ENCODE data around the gene QPCT. TPM values are rescaled to one million over a fixed set of nuclear protein-coding genes. Genes with fewer than 3 reads are reported as not detected.

Gene QPCT
- total RNA-seq, 2 donors from 2014 or later = 1.3 to 3.4 TPM

DNA sequence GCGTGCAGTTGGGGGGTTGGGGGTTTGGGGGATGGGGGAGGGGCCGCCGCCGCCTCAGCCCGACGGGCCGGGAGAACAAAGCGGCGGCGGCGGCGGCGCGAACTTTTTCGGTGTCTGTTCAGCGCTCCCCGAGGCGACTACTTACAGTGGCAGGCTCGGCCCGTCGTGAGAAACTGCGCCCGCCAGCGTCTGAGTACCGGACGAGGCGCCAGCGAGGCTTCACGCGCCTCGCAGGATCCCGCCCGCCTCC is 20.0 kb upstream of the QPCT start:
- peak; percentile 31 to 72 (median 67) for TF ChIP-seq POLR2A (IDR thresholded peaks at IDR 0.05)
- TF ChIP-seq, protein P1, sequence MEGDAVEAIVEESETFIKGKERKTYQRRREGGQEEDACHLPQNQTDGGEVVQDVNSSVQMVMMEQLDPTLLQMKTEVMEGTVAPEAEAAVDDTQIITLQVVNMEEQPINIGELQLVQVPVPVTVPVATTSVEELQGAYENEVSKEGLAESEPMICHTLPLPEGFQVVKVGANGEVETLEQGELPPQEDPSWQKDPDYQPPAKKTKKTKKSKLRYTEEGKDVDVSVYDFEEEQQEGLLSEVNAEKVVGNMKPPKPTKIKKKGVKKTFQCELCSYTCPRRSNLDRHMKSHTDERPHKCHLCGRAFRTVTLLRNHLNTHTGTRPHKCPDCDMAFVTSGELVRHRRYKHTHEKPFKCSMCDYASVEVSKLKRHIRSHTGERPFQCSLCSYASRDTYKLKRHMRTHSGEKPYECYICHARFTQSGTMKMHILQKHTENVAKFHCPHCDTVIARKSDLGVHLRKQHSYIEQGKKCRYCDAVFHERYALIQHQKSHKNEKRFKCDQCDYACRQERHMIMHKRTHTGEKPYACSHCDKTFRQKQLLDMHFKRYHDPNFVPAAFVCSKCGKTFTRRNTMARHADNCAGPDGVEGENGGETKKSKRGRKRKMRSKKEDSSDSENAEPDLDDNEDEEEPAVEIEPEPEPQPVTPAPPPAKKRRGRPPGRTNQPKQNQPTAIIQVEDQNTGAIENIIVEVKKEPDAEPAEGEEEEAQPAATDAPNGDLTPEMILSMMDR (IDR thresholded peaks at IDR 0.05) = no peak
- peak; percentile 80 to 86 (median 82) for DNase-seq
- intact Hi-C loops (cut with DNase I) = no loop called here
- WGBS, 2 donors = 0% methylated on average over 31 of the region's 33 CpGs; no CpG with 5 or more reads in 1 of the 2 donors
- ATAC-seq = no peak
- Histone ChIP-seq H3K27me3 (no peaks in the 10 kb centered on the region), H3K9me3 (no peaks in the 10 kb centered on the region), H3K4me3 (peak overlapping the region; percentile 40 to 86), H3K4me1 (peaks cover 31% of the 10 kb centered on the region), H3K27ac (peak overlapping the region; percentile 82 to 91 (median 85)), H3K36me3 (replicated peaks in 1 of 2; ENCODE audit: insufficient read depth in 1 of 2, low read depth in 2 of 2) (no peaks in the 10 kb centered on the region)

DNA sequence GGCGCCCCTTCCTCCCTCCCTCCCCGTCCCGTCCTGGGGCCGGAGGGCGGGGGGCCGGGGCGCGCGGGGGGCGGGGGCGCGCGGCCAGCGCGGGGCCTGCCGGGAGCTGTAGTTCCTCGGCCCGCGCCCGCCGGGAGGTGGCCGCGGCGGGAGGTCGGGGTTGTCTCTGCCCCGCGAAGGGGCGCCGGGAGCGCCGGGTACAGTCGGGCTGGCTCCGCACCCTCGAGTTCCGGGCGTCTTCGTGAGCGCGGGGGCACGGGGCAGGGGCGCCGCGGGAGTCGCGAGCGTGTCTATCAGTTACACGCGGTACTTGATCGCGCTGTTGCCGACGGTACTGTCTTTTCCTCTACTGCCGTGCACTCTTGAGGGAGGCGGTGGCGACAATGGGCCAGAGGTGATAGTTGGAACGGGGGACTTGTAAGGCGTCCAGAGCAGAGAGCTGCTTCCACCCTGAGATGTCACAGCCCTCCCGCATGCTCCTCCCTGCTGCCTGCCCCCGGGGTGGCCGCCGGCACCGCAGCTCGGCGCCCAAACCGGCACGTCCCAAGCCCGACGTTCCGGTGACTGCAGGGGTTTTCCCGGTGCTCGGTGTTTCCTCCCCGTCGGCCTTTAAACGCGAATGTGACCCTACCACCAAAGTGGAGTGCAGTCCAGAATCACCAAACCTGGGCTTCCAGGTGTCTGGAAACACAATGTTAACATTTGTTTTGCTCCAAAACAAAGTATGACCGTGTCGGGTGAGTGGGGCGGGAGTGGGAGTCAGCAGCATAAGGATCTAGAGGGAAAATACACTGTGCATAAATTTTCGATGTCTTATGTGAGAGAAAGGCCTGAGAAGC is 19.4 kb upstream of the QPCT start, which contains the start of gene PRKD3:
Gene PRKD3 (minus strand): TSS at position 48 of the 839 bp plus-strand sequence. CDS start 8,309 bp downstream, outside the sequence.
- Histone ChIP-seq H3K9me3 (no peaks in the 10 kb centered on the region), H3K4me1 (peaks cover 31% of the 10 kb centered on the region), H3K4me3 (peak within 1 kb of the TSS; percentile 40 to 86), H3K36me3 (replicated peaks in 1 of 2; ENCODE audit: insufficient read depth in 1 of 2, low read depth in 2 of 2) (no peaks in the 10 kb centered on the region), H3K27me3 (no peaks in the 10 kb centered on the region), H3K27ac (peak within 1 kb of the TSS; percentile 82 to 91 (median 85))
- intact Hi-C loops (cut with DNase I) = no loop called here
- TF ChIP-seq, protein P1 (IDR thresholded peaks at IDR 0.05) = peak in 2 of 7 experiments; percentile 1 to 7
- peak; percentile 34 to 74 (median 60) for TF ChIP-seq POLR2A (IDR thresholded peaks at IDR 0.05)
- peak in 2 of 4 donors; percentile 42 to 48 for DNase-seq
- peak; percentile 89 for ATAC-seq
- 1 to 9% methylated on average over 4 to 51 of the region's 79 CpGs for WGBS, 2 donors

DNA sequence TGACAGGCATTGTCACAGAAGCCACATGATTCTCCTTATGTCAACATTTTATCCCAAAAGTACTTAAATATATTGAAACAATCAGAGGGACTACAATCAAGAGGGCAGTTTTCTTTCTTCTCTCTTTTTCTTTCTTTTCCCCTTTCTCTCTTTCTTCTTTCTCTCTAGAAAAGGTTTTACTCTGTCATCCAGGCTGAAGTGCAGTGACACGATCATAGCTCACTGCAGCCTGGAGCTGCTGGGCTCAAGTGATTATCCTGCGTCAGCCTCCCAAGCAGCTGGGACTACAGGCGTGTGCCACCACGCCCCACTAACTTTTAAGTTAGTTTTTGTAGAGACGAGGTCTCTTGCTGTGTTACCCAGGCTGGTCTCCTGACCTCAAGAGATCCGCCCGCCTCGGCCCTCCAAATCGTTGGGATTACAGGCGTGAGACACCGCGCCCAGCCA is 18.8 kb upstream of the QPCT start:
- WGBS, 2 donors = 88 to 91% methylated on average over 12 of the region's 12 CpGs
- no peaks in the 10 kb centered on the region for H3K9me3 ChIP-seq
- peak overlapping the region; percentile 82 to 91 (median 85) for H3K27ac ChIP-seq
- DNase-seq (no peak), ATAC-seq (no peak)
- intact Hi-C loops (cut with DNase I) = no loop called here
- peak overlapping the region in 1 of 2 donors; percentile 40 for H3K4me3 ChIP-seq
- TF ChIP-seq POLR2A (IDR thresholded peaks at IDR 0.05) = no peak
- TF ChIP-seq, protein P1 (IDR thresholded peaks at IDR 0.05) = no peak
- H3K36me3 ChIP-seq (replicated peaks in 1 of 2; ENCODE audit: insufficient read depth in 1 of 2, low read depth in 2 of 2) = no peaks in the 10 kb centered on the region
- peaks cover 31% of the 10 kb centered on the region for H3K4me1 ChIP-seq
- H3K27me3 ChIP-seq = no peaks in the 10 kb centered on the region

DNA sequence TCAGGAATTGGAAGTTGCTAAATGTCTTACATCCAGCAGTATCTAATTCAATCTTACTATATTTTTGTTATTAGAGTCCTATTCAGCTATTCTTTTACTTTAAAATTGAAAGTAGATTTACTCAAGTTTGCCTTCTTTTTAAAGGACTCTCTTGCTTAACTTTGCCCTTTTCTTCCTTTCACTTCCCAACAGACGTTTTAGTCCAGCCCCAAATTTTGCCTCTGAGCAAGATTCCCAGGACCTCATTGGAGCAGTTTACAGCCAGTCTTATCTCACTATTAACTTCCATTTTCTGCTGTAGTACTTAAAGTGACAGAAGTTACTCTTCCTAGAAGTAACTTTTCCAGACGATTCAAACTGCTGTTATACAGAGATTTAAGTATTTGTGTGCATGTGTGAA is 18.1 kb upstream of the QPCT start:
- Histone ChIP-seq H3K27me3 (no peaks in the 10 kb centered on the region), H3K27ac (peak overlapping the region in 1 of 4 donors; percentile 91), H3K4me1 (peaks cover 30% of the 10 kb centered on the region), H3K9me3 (no peaks in the 10 kb centered on the region), H3K36me3 (replicated peaks in 1 of 2; ENCODE audit: insufficient read depth in 1 of 2, low read depth in 2 of 2) (no peaks in the 10 kb centered on the region), H3K4me3 (no peak overlapping the region)
- peak; percentile 30 to 68 (median 35) for DNase-seq
- 0 to 2% methylated on average over 2 of the region's 2 CpGs for WGBS, 2 donors
- peak; percentile 49 for ATAC-seq
- intact Hi-C loops (cut with DNase I) = no loop called here
- TF ChIP-seq POLR2A (IDR thresholded peaks at IDR 0.05) = no peak
- TF ChIP-seq, protein P1 (IDR thresholded peaks at IDR 0.05) = no peak
